Measurements from ENCODE around the gene TRANK1.
A peak's percentile ranks its signal among the peaks of the same experiment; 100 is the strongest.

- TF ChIP-seq CEBPB (IDR thresholded peaks at IDR 0.05; ENCODE audit: low read depth, low read length) (peak; percentile 80), CTCF (conservative IDR thresholded peaks at IDR 0.05; ENCODE audit: low read depth, low read length) (no peak), MAFK (IDR thresholded peaks at IDR 0.05; ENCODE audit: low read depth, low read length) (no peak), MAZ (IDR thresholded peaks at IDR 0.05; ENCODE audit: borderline replicate concordance, low read depth, low read length) (no peak), RCOR1 (IDR thresholded peaks at IDR 0.05; ENCODE audit: insufficient replicate concordance, low read length) (no peak), SMC3 (IDR thresholded peaks at IDR 0.05; ENCODE audit: low read depth, low read length) (no peak), POLR2A (IDR thresholded peaks at IDR 0.05; ENCODE audit: low read depth, low read length) (no peak), RAD21 (IDR thresholded peaks at IDR 0.05; ENCODE audit: low read length) (no peak), CHD1 (IDR thresholded peaks at IDR 0.05; ENCODE audit: low read depth, low read length) (no peak), BHLHE40 (IDR thresholded peaks at IDR 0.05; ENCODE audit: low read depth, low read length) (peak; percentile 40; the same call in 1 of the 2 replicates), RFX5 (IDR thresholded peaks at IDR 0.05; ENCODE audit: low read depth, low read length) (no peak)
- TF ChIP-seq, protein P1, sequence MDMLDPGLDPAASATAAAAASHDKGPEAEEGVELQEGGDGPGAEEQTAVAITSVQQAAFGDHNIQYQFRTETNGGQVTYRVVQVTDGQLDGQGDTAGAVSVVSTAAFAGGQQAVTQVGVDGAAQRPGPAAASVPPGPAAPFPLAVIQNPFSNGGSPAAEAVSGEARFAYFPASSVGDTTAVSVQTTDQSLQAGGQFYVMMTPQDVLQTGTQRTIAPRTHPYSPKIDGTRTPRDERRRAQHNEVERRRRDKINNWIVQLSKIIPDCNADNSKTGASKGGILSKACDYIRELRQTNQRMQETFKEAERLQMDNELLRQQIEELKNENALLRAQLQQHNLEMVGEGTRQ (IDR thresholded peaks at IDR 0.05; ENCODE audit: low read depth, low read length) = no peak
- TF ChIP-seq, protein P2, sequence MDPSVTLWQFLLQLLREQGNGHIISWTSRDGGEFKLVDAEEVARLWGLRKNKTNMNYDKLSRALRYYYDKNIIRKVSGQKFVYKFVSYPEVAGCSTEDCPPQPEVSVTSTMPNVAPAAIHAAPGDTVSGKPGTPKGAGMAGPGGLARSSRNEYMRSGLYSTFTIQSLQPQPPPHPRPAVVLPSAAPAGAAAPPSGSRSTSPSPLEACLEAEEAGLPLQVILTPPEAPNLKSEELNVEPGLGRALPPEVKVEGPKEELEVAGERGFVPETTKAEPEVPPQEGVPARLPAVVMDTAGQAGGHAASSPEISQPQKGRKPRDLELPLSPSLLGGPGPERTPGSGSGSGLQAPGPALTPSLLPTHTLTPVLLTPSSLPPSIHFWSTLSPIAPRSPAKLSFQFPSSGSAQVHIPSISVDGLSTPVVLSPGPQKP (IDR thresholded peaks at IDR 0.05; ENCODE audit: borderline replicate concordance, low read depth, low read length) = no peak
Measured at GRCh38 chr3:36957862-36958686, 13.2 kb upstream of the TRANK1 start.

Data from IMR-90 (cell line).